Liver (tissue), 3 donors: ENCODE measurements around the gene P2RY6.

ENCODE experiments used
- GABPA ChIP-seq, 2 donors: IDR thresholded peaks in 1 of 2; conservative IDR thresholded peaks in 1 of 2; 2 replicates each; pipeline ENCODE4 v1.6.1; 2016; ENCODE audit warnings: antibody characterized with exemption in 2 of 2, mild to moderate bottlenecking in 1 of 2, moderate library complexity in 1 of 2
- RXRA ChIP-seq, 2 donors: IDR thresholded peaks; 2 replicates each; pipeline ENCODE4 v1.6.1; 2017 to 2018; ENCODE audit warnings: antibody characterized with exemption in 2 of 2, mild to moderate bottlenecking in 1 of 2
- TAF1 ChIP-seq: conservative IDR thresholded peaks from 2 replicates; pipeline ENCODE4 v1.6.1; 2016; ENCODE audit warnings: antibody characterized with exemption, mild to moderate bottlenecking
- TF ChIP-seq, protein P1 (sequence below): fragments of 150-350 bp; IDR thresholded peaks from 2 replicates; pipeline ENCODE4 v1.5.1; 2017; ENCODE audit warnings: improper control_type of control experiment, low read depth, low read length; ENCODE audit not compliant: missing input control
- TF ChIP-seq, protein P2 (sequence below): IDR thresholded peaks from 2 replicates; pipeline ENCODE4 v1.6.1; 2016; ENCODE audit warnings: antibody characterized with exemption, mild to moderate bottlenecking
- donor health status: healthy.
- donor health status: healthy.

DNA sequence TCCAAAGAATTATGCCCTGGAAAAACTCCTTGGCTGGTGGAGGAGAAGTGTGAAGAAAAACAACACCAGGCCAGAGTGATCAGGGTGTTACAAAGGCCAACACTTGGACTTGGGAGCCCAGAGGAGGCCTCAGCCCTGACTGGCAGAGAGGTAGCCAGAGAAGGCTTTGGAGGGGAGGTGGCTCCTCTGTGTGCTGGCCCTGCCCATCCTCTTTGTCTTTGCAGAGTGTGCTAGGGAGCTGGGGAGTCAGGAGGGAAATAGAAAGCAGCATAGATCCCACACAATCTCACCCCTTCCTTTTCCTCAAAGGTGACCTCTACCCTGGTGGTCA lies 12.0 kb upstream of the P2RY6 start:
- TF ChIP-seq, protein P1, sequence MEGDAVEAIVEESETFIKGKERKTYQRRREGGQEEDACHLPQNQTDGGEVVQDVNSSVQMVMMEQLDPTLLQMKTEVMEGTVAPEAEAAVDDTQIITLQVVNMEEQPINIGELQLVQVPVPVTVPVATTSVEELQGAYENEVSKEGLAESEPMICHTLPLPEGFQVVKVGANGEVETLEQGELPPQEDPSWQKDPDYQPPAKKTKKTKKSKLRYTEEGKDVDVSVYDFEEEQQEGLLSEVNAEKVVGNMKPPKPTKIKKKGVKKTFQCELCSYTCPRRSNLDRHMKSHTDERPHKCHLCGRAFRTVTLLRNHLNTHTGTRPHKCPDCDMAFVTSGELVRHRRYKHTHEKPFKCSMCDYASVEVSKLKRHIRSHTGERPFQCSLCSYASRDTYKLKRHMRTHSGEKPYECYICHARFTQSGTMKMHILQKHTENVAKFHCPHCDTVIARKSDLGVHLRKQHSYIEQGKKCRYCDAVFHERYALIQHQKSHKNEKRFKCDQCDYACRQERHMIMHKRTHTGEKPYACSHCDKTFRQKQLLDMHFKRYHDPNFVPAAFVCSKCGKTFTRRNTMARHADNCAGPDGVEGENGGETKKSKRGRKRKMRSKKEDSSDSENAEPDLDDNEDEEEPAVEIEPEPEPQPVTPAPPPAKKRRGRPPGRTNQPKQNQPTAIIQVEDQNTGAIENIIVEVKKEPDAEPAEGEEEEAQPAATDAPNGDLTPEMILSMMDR = no peak
- no peak for TF ChIP-seq TAF1
- no peak for TF ChIP-seq GABPA (IDR thresholded peaks at IDR 0.05 in 1 of 2, conservative IDR thresholded peaks at IDR 0.05 in 1 of 2)
- TF ChIP-seq, protein P2, sequence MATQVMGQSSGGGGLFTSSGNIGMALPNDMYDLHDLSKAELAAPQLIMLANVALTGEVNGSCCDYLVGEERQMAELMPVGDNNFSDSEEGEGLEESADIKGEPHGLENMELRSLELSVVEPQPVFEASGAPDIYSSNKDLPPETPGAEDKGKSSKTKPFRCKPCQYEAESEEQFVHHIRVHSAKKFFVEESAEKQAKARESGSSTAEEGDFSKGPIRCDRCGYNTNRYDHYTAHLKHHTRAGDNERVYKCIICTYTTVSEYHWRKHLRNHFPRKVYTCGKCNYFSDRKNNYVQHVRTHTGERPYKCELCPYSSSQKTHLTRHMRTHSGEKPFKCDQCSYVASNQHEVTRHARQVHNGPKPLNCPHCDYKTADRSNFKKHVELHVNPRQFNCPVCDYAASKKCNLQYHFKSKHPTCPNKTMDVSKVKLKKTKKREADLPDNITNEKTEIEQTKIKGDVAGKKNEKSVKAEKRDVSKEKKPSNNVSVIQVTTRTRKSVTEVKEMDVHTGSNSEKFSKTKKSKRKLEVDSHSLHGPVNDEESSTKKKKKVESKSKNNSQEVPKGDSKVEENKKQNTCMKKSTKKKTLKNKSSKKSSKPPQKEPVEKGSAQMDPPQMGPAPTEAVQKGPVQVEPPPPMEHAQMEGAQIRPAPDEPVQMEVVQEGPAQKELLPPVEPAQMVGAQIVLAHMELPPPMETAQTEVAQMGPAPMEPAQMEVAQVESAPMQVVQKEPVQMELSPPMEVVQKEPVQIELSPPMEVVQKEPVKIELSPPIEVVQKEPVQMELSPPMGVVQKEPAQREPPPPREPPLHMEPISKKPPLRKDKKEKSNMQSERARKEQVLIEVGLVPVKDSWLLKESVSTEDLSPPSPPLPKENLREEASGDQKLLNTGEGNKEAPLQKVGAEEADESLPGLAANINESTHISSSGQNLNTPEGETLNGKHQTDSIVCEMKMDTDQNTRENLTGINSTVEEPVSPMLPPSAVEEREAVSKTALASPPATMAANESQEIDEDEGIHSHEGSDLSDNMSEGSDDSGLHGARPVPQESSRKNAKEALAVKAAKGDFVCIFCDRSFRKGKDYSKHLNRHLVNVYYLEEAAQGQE = no peak
- TF ChIP-seq RXRA (IDR thresholded peaks at IDR 0.05) = no peak
